Measurements from ENCODE around the gene PET117. TPM values are rescaled to one million over a fixed set of nuclear protein-coding genes. Genes with fewer than 3 reads are reported as not detected.
"Not testable (repeated sequence)": the region's sequence is repeated elsewhere in the genome, so short reads cannot be mapped to it uniquely, and the experiment has no call there.

Gene PET117
- 13.1 TPM for total RNA-seq
- polyA plus RNA-seq (ENCODE audit: insufficient read depth, low read depth, low replicate concordance) = 19.7 TPM
- long read RNA-seq, donor 1, partial matches to known transcripts = 0 of 2 reads
- long read RNA-seq, donor 1, other reads (novel, unspliced or antisense) = 0 of 2 reads
- long read RNA-seq, donor 2, transcript PET117-201 (2 exons, 1,141 nt) = major isoform, 5 of 5 reads
- long read RNA-seq, donor 2, partial matches to known transcripts = 0 of 5 reads
- long read RNA-seq, donor 2, other reads (novel, unspliced or antisense) = 0 of 5 reads
- long read RNA-seq, donor 3, transcript PET117-201 (2 exons, 1,141 nt) = major isoform, 11 of 11 reads
- long read RNA-seq, donor 3, partial matches to known transcripts = 0 of 11 reads
- long read RNA-seq, donor 3, other reads (novel, unspliced or antisense) = 0 of 11 reads
- long read RNA-seq, donor 4, partial matches to known transcripts = 0 of 4 reads
- long read RNA-seq, donor 4, other reads (novel, unspliced or antisense) = 0 of 4 reads
- long read RNA-seq, donor 5 = 0 reads
- long read RNA-seq, donor 6, transcript PET117-201 (2 exons, 1,141 nt) = major isoform, 6 of 6 reads
- long read RNA-seq, donor 6, partial matches to known transcripts = 0 of 6 reads
- long read RNA-seq, donor 6, other reads (novel, unspliced or antisense) = 0 of 6 reads
- long read RNA-seq, donor 7, transcript PET117-201 (2 exons, 1,141 nt) = major isoform, 9 of 10 reads
- long read RNA-seq, donor 7, partial matches to known transcripts = 1 of 10 reads
- long read RNA-seq, donor 7, other reads (novel, unspliced or antisense) = 0 of 10 reads
- long read RNA-seq, donor 8, transcript PET117-201 (2 exons, 1,141 nt) = major isoform, 6 of 6 reads
- long read RNA-seq, donor 8, partial matches to known transcripts = 0 of 6 reads
- long read RNA-seq, donor 8, other reads (novel, unspliced or antisense) = 0 of 6 reads
- long read RNA-seq, donor 9, transcript PET117-201 (2 exons, 1,141 nt) = major isoform, 6 of 6 reads
- long read RNA-seq, donor 9, partial matches to known transcripts = 0 of 6 reads
- long read RNA-seq, donor 9, other reads (novel, unspliced or antisense) = 0 of 6 reads
- long read RNA-seq, donor 10, transcript PET117-201 (2 exons, 1,141 nt) = major isoform, 5 of 5 reads
- long read RNA-seq, donor 10, partial matches to known transcripts = 0 of 5 reads
- long read RNA-seq, donor 10, other reads (novel, unspliced or antisense) = 0 of 5 reads

- Histone ChIP-seq H3K27me3 (ENCODE audit: control insufficient read depth, insufficient read depth, low read length) (no peaks in the 10 kb centered on the region), H3K4me1 (ENCODE audit: control insufficient read depth in 2 of 3, insufficient read depth in 2 of 3, low read depth in 1 of 3, low read length in 3 of 3) (peaks cover 3 to 15% (median 14%) of the 10 kb centered on the region in 3 donors), H3K4me3 (ENCODE audit: low read length in 3 of 3) (peak within 1 kb of the TSS; percentile 76 to 99 (median 87)), H3K36me3 (ENCODE audit: control insufficient read depth in 2 of 3, insufficient read depth in 3 of 3, low read length in 3 of 3) (peaks cover 0 to 2% (median 0%) of the 10 kb centered on the region in 3 donors), H3K27ac (ENCODE audit: low read depth in 2 of 2, low read length in 2 of 2) (peak within 1 kb of the TSS; percentile 82 to 86), H3K9ac (ENCODE audit: low read length in 3 of 3) (peak within 1 kb of the TSS; percentile 62 to 94 (median 82)), H3K9me3 (ENCODE audit: control insufficient read depth in 2 of 3, insufficient read depth in 1 of 3, low read length in 3 of 3) (no peaks in the 10 kb centered on the region)
- FAIRE-seq (no peak), DNase-seq (peak; percentile 95 to 98 (median 97))
- intact Hi-C loops (cut with DNase I) = no loop called here
- no peak for TF ChIP-seq CTCF (IDR thresholded peaks at IDR 0.05; ENCODE audit: borderline replicate concordance, extremely low read depth, insufficient read depth)
Measured at GRCh38 chr20:18137412-18138265, at the start of gene PET117, which contains the start of gene KAT14. Gene PET117 (plus strand): TSS chr20:18137863. CDS start chr20:18137956, 93 bp downstream. Gene KAT14 (plus strand): TSS chr20:18137863. CDS start chr20:18142661, 4,798 bp downstream.

- H3K27ac ChIP-seq (ENCODE audit: low read depth in 2 of 2, low read length in 2 of 2); H3K4me1 ChIP-seq (ENCODE audit: control insufficient read depth in 2 of 3, insufficient read depth in 2 of 3, low read depth in 1 of 3, low read length in 3 of 3); DNase-seq; H3K4me3 ChIP-seq (ENCODE audit: low read length in 3 of 3); intact Hi-C loops (cut with DNase I); H3K36me3 ChIP-seq (ENCODE audit: control insufficient read depth in 2 of 3, insufficient read depth in 3 of 3, low read length in 3 of 3); H3K9ac ChIP-seq (ENCODE audit: low read length in 3 of 3); H3K9me3 ChIP-seq (ENCODE audit: control insufficient read depth in 2 of 3, insufficient read depth in 1 of 3, low read length in 3 of 3); FAIRE-seq; H3K27me3 ChIP-seq (ENCODE audit: control insufficient read depth, insufficient read depth, low read length): not testable (repeated sequence)
Measured at GRCh38 chr20:18088298-18088697, 49.4 kb upstream of the PET117 start.

- intact Hi-C loops (cut with DNase I); H3K4me3 ChIP-seq (ENCODE audit: low read length in 3 of 3); H3K27me3 ChIP-seq (ENCODE audit: control insufficient read depth, insufficient read depth, low read length); H3K27ac ChIP-seq (ENCODE audit: low read depth in 2 of 2, low read length in 2 of 2); DNase-seq; H3K4me1 ChIP-seq (ENCODE audit: control insufficient read depth in 2 of 3, insufficient read depth in 2 of 3, low read depth in 1 of 3, low read length in 3 of 3); H3K9ac ChIP-seq (ENCODE audit: low read length in 3 of 3); H3K9me3 ChIP-seq (ENCODE audit: control insufficient read depth in 2 of 3, insufficient read depth in 1 of 3, low read length in 3 of 3); H3K36me3 ChIP-seq (ENCODE audit: control insufficient read depth in 2 of 3, insufficient read depth in 3 of 3, low read length in 3 of 3); FAIRE-seq: not testable (repeated sequence)
Measured at GRCh38 chr20:18088841-18089240, 48.8 kb upstream of the PET117 start.

- Histone ChIP-seq H3K4me3 (ENCODE audit: low read length in 3 of 3) (no peak overlapping the region), H3K36me3 (ENCODE audit: control insufficient read depth in 2 of 3, insufficient read depth in 3 of 3, low read length in 3 of 3) (no peaks in the 10 kb centered on the region), H3K9ac (ENCODE audit: low read length in 3 of 3) (no peak overlapping the region), H3K9me3 (ENCODE audit: control insufficient read depth in 2 of 3, insufficient read depth in 1 of 3, low read length in 3 of 3) (no peaks in the 10 kb centered on the region), H3K4me1 (ENCODE audit: control insufficient read depth in 2 of 3, insufficient read depth in 2 of 3, low read depth in 1 of 3, low read length in 3 of 3) (no peaks in the 10 kb centered on the region), H3K27ac (ENCODE audit: low read depth in 2 of 2, low read length in 2 of 2) (no peak overlapping the region), H3K27me3 (ENCODE audit: control insufficient read depth, insufficient read depth, low read length) (no peaks in the 10 kb centered on the region)
- DNase-seq = no peak
- intact Hi-C loops (cut with DNase I) = no loop called here
- FAIRE-seq = no peak
- TF ChIP-seq CTCF (IDR thresholded peaks at IDR 0.05; ENCODE audit: borderline replicate concordance, extremely low read depth, insufficient read depth) = no peak
Measured at GRCh38 chr20:18090044-18090443, 47.6 kb upstream of the PET117 start.

All from kidney (tissue), 22 donors.